IMR-90 (cell line): ENCODE measurements around the gene TVP23A. TPM values are rescaled to one million over a fixed set of nuclear protein-coding genes. Genes with fewer than 3 reads are reported as not detected.

ENCODE experiments used
- ATAC-seq: fragments of 200-7000 bp; cut with Tn5 transposase; 2 replicates; pipeline ENCODE4 v1.9.1; 2020; ENCODE audit warnings: low read depth, mild to moderate bottlenecking, moderate library complexity
- BruUV-seq: library from RNA; stranded (reverse); fragments of 400-500 nt; replicated peaks from 2 replicates; lab custom pipeline; 2021; lab: Mats Ljungman, UMichigan
- CTCF ChIA-PET: fragments of 300-600 bp; formaldehyde crosslinking; extraction: SDS; loops from one replicate; lab custom pipeline; 2021; ENCODE audit warnings: antibody characterized with exemption; lab: Yijun Ruan, JAX
- POLR2A ChIA-PET: fragments of 300-600 bp; sonication (Branson Sonifier 250); formaldehyde crosslinking; loops from one replicate; lab custom pipeline; 2022; ENCODE audit warnings: antibody characterized with exemption; ENCODE audit not compliant: unreplicated experiment; lab: Charles Lee
- DNase-seq: peaks from one replicate; pipeline ENCODE4 v3.0.0; 2013
- H2AFZ ChIP-seq: replicated peaks from 2 replicates; pipeline ENCODE3; 2013; ENCODE audit warnings: low read length, mild to moderate bottlenecking; ENCODE audit not compliant: poor library complexity
- H2AK5ac ChIP-seq: 2 replicates; pipeline ENCODE4 v1.6.1; 2013; ENCODE audit warnings: low read depth, low read length, inconsistent platforms
- H2AK9ac ChIP-seq: replicated peaks from 2 replicates; pipeline ENCODE3; 2013; ENCODE audit warnings: mild to moderate bottlenecking, low read depth, low read length, moderate library complexity; ENCODE audit not compliant: poor library complexity
- H2BK120ac ChIP-seq: 2 replicates; pipeline ENCODE4 v1.6.1; 2013; ENCODE audit warnings: low read depth, low read length, inconsistent platforms
- H2BK15ac ChIP-seq: 3 replicates; pipeline ENCODE4 v1.6.1; 2013; ENCODE audit warnings: low read depth, low read length, inconsistent platforms
- H2BK20ac ChIP-seq: 2 replicates; pipeline ENCODE4 v1.6.1; 2013; ENCODE audit warnings: low read depth, mild to moderate bottlenecking, inconsistent platforms, low read length, moderate library complexity
- H2BK5ac ChIP-seq: 2 replicates; pipeline ENCODE4 v1.6.1; 2013; ENCODE audit warnings: mild to moderate bottlenecking, low read depth, low read length, inconsistent platforms; ENCODE audit not compliant: poor library complexity, severe bottlenecking
- H3K14ac ChIP-seq: replicated peaks from 2 replicates; pipeline ENCODE4 v1.6.1; 2013; ENCODE audit warnings: low read depth, low read length, inconsistent platforms
- H3K18ac ChIP-seq: 2 replicates; pipeline ENCODE4 v1.6.1; 2013; ENCODE audit warnings: low read depth, low read length, control low read depth
- H3K23ac ChIP-seq: 2 replicates; pipeline ENCODE4 v1.6.1; 2013; ENCODE audit warnings: low read depth, low read length, inconsistent platforms
- H3K27ac ChIP-seq: 2 replicates; pipeline ENCODE4 v1.5.1; 2013; ENCODE audit warnings: mild to moderate bottlenecking, control low read depth, low read length; ENCODE audit not compliant: insufficient read depth
- H3K27me3 ChIP-seq: 2 replicates; pipeline ENCODE4 v1.6.1; 2013; ENCODE audit warnings: low read length; ENCODE audit not compliant: control insufficient read depth, insufficient read depth
- H3K36me3 ChIP-seq: 2 replicates; pipeline ENCODE4 v1.6.1; 2013; ENCODE audit warnings: low read length, mixed read lengths; ENCODE audit not compliant: control insufficient read depth, insufficient read depth
- H3K4ac ChIP-seq: 2 replicates; pipeline ENCODE4 v1.6.1; 2013; ENCODE audit warnings: low read depth, low read length, inconsistent platforms
- H3K4me1 ChIP-seq: 2 replicates; pipeline ENCODE4 v1.6.1; 2013; ENCODE audit warnings: low read length, mixed read lengths; ENCODE audit not compliant: control insufficient read depth, insufficient read depth
- H3K4me2 ChIP-seq: 2 replicates; pipeline ENCODE4 v1.6.1; 2013; ENCODE audit warnings: low read depth, mild to moderate bottlenecking, control low read depth, low read length, moderate library complexity
- H3K4me3 ChIP-seq: 2 replicates; pipeline ENCODE4 v1.5.1; 2013; ENCODE audit warnings: low read depth, mild to moderate bottlenecking, control low read depth, low read length, moderate library complexity; ENCODE audit not compliant: insufficient read depth
- H3K56ac ChIP-seq: 2 replicates; pipeline ENCODE4 v1.6.1; 2013; ENCODE audit warnings: low read length, inconsistent platforms; ENCODE audit not compliant: insufficient read depth; ENCODE audit errors: extremely low read depth
- H3K79me1 ChIP-seq, 2 experiments: 2 replicates each; pipeline ENCODE4 v1.6.1; 2013; ENCODE audit warnings: low read length in 2 of 2, inconsistent platforms in 1 of 2, low read depth in 1 of 2
- H3K9ac ChIP-seq: 2 replicates; pipeline ENCODE4 v1.6.1; 2013; ENCODE audit warnings: low read depth, low read length, control low read depth
- H3K9me1 ChIP-seq: 2 replicates; pipeline ENCODE4 v1.6.1; 2013; ENCODE audit warnings: low read length, inconsistent platforms; ENCODE audit not compliant: insufficient read depth
- H3K9me3 ChIP-seq: 2 replicates; pipeline ENCODE4 v1.6.1; 2013; ENCODE audit warnings: low read length; ENCODE audit not compliant: control insufficient read depth, insufficient read depth
- H4K20me1 ChIP-seq: 2 replicates; pipeline ENCODE4 v1.6.1; 2013; ENCODE audit warnings: low read length, inconsistent platforms; ENCODE audit not compliant: insufficient read depth
- H4K5ac ChIP-seq: 2 replicates; pipeline ENCODE4 v1.6.1; 2013; ENCODE audit warnings: mild to moderate bottlenecking, low read depth, low read length, control low read depth
- H4K8ac ChIP-seq, 2 experiments: 2 replicates each; pipeline ENCODE4 v1.6.1; 2013; ENCODE audit warnings: low read depth in 2 of 2, low read length in 2 of 2, control low read depth in 1 of 2, inconsistent platforms in 1 of 2
- H4K91ac ChIP-seq: 2 replicates; pipeline ENCODE4 v1.6.1; 2013; ENCODE audit warnings: low read depth, low read length, inconsistent platforms; ENCODE audit not compliant: insufficient read depth
- BHLHE40 ChIP-seq: fragments of 150-350 bp; IDR thresholded peaks from 2 replicates; pipeline ENCODE4 v1.6.1; 2016; ENCODE audit warnings: mild to moderate bottlenecking, low read depth, low read length
- CEBPB ChIP-seq: IDR thresholded peaks from 2 replicates; pipeline ENCODE4 v1.6.1; 2012; ENCODE audit warnings: low read depth, low read length, improper control_type of control experiment
- CHD1 ChIP-seq: IDR thresholded peaks from 2 replicates; pipeline ENCODE4 v1.6.1; 2012; ENCODE audit warnings: low read depth, low read length, improper control_type of control experiment
- FOS ChIP-seq: fragments of 150-350 bp; IDR thresholded peaks from 2 replicates; pipeline ENCODE4 v1.6.1; 2016; ENCODE audit warnings: low read depth, low read length
- MAFK ChIP-seq: IDR thresholded peaks from 2 replicates; pipeline ENCODE4 v1.6.1; 2012; ENCODE audit warnings: low read depth, low read length, improper control_type of control experiment
- MAZ ChIP-seq: IDR thresholded peaks from 2 replicates; pipeline ENCODE4 v1.6.1; 2012; ENCODE audit warnings: low read depth, mild to moderate bottlenecking, low read length, improper control_type of control experiment, moderate library complexity, borderline replicate concordance
- MXI1 ChIP-seq: IDR thresholded peaks from 2 replicates; pipeline ENCODE4 v1.6.1; 2012; ENCODE audit warnings: low read depth, mild to moderate bottlenecking, low read length, moderate library complexity, borderline replicate concordance
- NFE2L2 ChIP-seq: fragments of 150-350 bp; IDR thresholded peaks from 2 replicates; pipeline ENCODE4 v1.6.1; 2016; ENCODE audit warnings: low read depth, mild to moderate bottlenecking, low read length
- POLR2A ChIP-seq: IDR thresholded peaks from 2 replicates; pipeline ENCODE4 v1.6.1; 2012; ENCODE audit warnings: mild to moderate bottlenecking, low read depth, low read length
- RAD21 ChIP-seq: IDR thresholded peaks from 2 replicates; pipeline ENCODE4 v1.6.1; 2012; ENCODE audit warnings: low read length, improper control_type of control experiment
- RCOR1 ChIP-seq: IDR thresholded peaks from 2 replicates; pipeline ENCODE4 v1.6.1; 2012; ENCODE audit warnings: mild to moderate bottlenecking, low read length, improper control_type of control experiment; ENCODE audit not compliant: insufficient replicate concordance
- RFX5 ChIP-seq: IDR thresholded peaks from 2 replicates; pipeline ENCODE4 v1.8.0; 2012; ENCODE audit warnings: low read depth, mild to moderate bottlenecking, low read length, moderate library complexity
- SMC3 ChIP-seq: fragments of 150-350 bp; IDR thresholded peaks from 2 replicates; pipeline ENCODE4 v1.6.1; 2016; ENCODE audit warnings: low read depth, mild to moderate bottlenecking, antibody characterized with exemption, low read length, moderate library complexity
- WGBS, 2 experiments: methylation state at CpG; one replicate each; pipeline versions ENCODE4 v1.1.5 to v1.1.7; 2013; ENCODE audit warnings: missing lambda C conversion rate in 2 of 2; ENCODE audit not compliant: insufficient read length in 1 of 2; ENCODE audit errors: extremely low coverage in 2 of 2; 5-methylcytosine and 5-hydroxymethylcytosine counted together
- dilution Hi-C: fragments of 300-500 bp; cut with HindIII; formaldehyde crosslinking; loops from one replicate; pipeline ENCODE4 v1.14.3; 2018; ENCODE audit warnings: low sequenced_read_pairs; ENCODE audit not compliant: unreplicated experiment
- in situ Hi-C: fragments of 300-500 bp; cut with MboI; formaldehyde crosslinking; loops from 3 replicates; pipeline ENCODE4 v1.14.3; 2019; ENCODE audit warnings: low sequenced_read_pairs, inconsistent platforms, mixed read lengths
- intact Hi-C: fragments of 100-400 bp; cut with micrococcal nuclease; formaldehyde crosslinking; loops from 2 replicates; pipeline ENCODE4 v1.10.0; 2022
- polyA plus RNA-seq, 3 experiments: library from polyadenylated mRNA; depleted of rRNA; stranded (reverse); fragments of >200 nt; gene quantifications; 2 replicates each; pipeline ENCODE4 v1.2.3, GENCODE V29; 2012; ENCODE audit warnings: low replicate concordance in 1 of 3
- total RNA-seq: library from RNA; depleted of rRNA; stranded (reverse); fragments of >200 nt; gene quantifications from 2 replicates; pipeline ENCODE4 v1.2.3, GENCODE V29; 2012
- TF ChIP-seq, protein P1 (sequence below): fragments of 150-350 bp; IDR thresholded peaks from 2 replicates; pipeline ENCODE4 v1.6.1; 2016; ENCODE audit warnings: low read depth, mild to moderate bottlenecking, low read length, moderate library complexity, borderline replicate concordance
- TF ChIP-seq, protein P2 (sequence below): conservative IDR thresholded peaks from 2 replicates; pipeline ENCODE4 v1.5.1; 2012; ENCODE audit warnings: mild to moderate bottlenecking, low read depth, low read length, improper control_type of control experiment

TVP23A gene
- total and polyA plus RNA-seq, 2 of the 4 experiments (the other 2 are of a cell fraction) = not detected

DNA sequence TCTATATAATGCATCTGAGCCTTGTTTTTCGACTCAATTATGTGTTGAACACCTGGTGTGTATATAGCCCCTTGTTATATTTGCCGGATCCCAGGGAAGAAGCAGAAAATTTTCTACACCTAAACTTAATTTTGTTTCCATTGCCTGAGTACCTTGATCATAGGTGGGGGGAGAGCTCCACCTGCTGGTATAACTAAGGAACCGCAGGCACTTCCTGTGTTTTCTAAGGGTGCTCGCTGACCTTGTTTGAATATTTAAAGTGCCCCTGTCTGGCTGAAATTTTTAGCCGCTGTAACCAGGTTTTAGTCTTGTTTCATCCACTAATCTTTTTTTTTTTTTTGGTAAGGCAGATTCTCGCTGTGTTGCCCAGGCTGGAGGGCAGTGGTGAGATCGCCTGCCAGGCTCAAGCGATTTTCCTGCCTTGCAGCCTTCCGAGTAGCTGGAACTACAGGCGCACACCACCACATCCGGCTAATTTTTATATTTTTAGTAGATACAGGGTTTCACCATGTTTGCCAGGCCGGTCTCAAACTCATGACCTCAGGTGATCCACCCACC, 81.4 kb downstream of the TVP23A start (continued):
- TF ChIP-seq MAZ = no peak

DNA sequence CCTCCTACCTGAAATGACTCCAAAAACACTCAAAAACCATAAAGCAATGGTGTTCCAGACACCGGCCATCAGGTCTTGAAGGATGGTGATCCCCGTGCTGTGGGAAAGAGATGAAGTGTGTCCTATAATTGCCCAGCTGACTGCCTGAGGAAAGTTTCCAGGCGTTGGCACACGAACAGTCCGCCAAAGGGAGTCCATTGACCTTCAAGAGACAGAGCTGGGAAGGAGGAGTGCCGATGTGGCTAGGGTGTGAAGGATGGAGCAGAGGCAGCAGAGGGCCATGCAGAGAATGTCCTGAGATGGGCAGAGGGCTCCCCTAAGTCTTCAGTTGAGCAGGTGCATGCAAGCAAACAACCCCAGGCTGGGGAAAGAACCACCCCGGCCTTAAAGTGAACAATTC, 86.8 kb downstream of the TVP23A start:
- WGBS, 2 experiments = no CpG with 5 or more reads among the region's 7 CpGs
- H3K27ac ChIP-seq = no peak overlapping the region
- DNase-seq (no peak), ATAC-seq (no peak)
- no peak overlapping the region for H2BK5ac ChIP-seq
- no peaks in the 10 kb centered on the region for H3K36me3 ChIP-seq
- H2BK120ac ChIP-seq = no peak overlapping the region
- no peak overlapping the region for H2AK9ac ChIP-seq
- no peak overlapping the region for H2AFZ ChIP-seq
- no peak overlapping the region for H4K5ac ChIP-seq
- ChIA-PET POLR2A (no interaction called here), CTCF (interaction anchor here (0.9 to 1.3 kb wide), 2 partner anchors 211 to 217 kb away, joined by 3 to 5 read pairs; no protein-coding TSS in a partner anchor)
- no peaks in the 10 kb centered on the region for H3K79me1 ChIP-seq
- no peak overlapping the region for H4K8ac ChIP-seq
- H3K4ac ChIP-seq = no peak overlapping the region
- H3K4me1 ChIP-seq = no peaks in the 10 kb centered on the region
- H3K9me3 ChIP-seq = peaks cover 2% of the 10 kb centered on the region; the same call in 1 of the 2 replicates
- no peak overlapping the region for H3K4me3 ChIP-seq
- H4K20me1 ChIP-seq = no peaks in the 10 kb centered on the region
- no peak overlapping the region for H3K9ac ChIP-seq
- H3K23ac ChIP-seq = no peak overlapping the region
- peaks cover 3% of the 10 kb centered on the region; the same call in 1 of the 2 replicates for H3K9me1 ChIP-seq
- in situ Hi-C loops (loop anchor here (5.0 kb wide), 2 partner anchors 214 to 474 kb away; no protein-coding TSS in a partner anchor), dilution Hi-C loops (no loop called here), intact Hi-C loops (no loop called here)
- no peak overlapping the region for H3K4me2 ChIP-seq
- H3K14ac ChIP-seq = no peak overlapping the region
- H3K56ac ChIP-seq = no peak overlapping the region
- no peak overlapping the region for H2BK15ac ChIP-seq
- BruUV-seq = no TSS peak
- no peak overlapping the region for H4K91ac ChIP-seq
- H2BK20ac ChIP-seq = no peak overlapping the region
- no peaks in the 10 kb centered on the region for H3K27me3 ChIP-seq
- H2AK5ac ChIP-seq = no peak overlapping the region
- no peak overlapping the region for H3K18ac ChIP-seq
- TF ChIP-seq CHD1 = no peak
- TF ChIP-seq RCOR1 = no peak
- no peak for TF ChIP-seq RFX5
- no peak for TF ChIP-seq CEBPB
- TF ChIP-seq, protein P1, sequence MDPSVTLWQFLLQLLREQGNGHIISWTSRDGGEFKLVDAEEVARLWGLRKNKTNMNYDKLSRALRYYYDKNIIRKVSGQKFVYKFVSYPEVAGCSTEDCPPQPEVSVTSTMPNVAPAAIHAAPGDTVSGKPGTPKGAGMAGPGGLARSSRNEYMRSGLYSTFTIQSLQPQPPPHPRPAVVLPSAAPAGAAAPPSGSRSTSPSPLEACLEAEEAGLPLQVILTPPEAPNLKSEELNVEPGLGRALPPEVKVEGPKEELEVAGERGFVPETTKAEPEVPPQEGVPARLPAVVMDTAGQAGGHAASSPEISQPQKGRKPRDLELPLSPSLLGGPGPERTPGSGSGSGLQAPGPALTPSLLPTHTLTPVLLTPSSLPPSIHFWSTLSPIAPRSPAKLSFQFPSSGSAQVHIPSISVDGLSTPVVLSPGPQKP = no peak
- TF ChIP-seq MXI1 = no peak
- no peak for TF ChIP-seq MAFK
- TF ChIP-seq FOS = no peak
- TF ChIP-seq, protein P2, sequence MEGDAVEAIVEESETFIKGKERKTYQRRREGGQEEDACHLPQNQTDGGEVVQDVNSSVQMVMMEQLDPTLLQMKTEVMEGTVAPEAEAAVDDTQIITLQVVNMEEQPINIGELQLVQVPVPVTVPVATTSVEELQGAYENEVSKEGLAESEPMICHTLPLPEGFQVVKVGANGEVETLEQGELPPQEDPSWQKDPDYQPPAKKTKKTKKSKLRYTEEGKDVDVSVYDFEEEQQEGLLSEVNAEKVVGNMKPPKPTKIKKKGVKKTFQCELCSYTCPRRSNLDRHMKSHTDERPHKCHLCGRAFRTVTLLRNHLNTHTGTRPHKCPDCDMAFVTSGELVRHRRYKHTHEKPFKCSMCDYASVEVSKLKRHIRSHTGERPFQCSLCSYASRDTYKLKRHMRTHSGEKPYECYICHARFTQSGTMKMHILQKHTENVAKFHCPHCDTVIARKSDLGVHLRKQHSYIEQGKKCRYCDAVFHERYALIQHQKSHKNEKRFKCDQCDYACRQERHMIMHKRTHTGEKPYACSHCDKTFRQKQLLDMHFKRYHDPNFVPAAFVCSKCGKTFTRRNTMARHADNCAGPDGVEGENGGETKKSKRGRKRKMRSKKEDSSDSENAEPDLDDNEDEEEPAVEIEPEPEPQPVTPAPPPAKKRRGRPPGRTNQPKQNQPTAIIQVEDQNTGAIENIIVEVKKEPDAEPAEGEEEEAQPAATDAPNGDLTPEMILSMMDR = no peak
- TF ChIP-seq NFE2L2 = no peak
- TF ChIP-seq MAZ = no peak
- no peak for TF ChIP-seq RAD21
- no peak for TF ChIP-seq SMC3
- no peak for TF ChIP-seq POLR2A
- TF ChIP-seq BHLHE40 = no peak
